Stromal cell of bone marrow (primary cell): Measurements from ENCODE around the gene OGFR.

ENCODE experiments used
- DNase-seq: peaks from one replicate; pipeline ENCODE4 v3.0.0-alpha.2; 2012; ENCODE audit warnings: low read depth

OGFR gene

DNA sequence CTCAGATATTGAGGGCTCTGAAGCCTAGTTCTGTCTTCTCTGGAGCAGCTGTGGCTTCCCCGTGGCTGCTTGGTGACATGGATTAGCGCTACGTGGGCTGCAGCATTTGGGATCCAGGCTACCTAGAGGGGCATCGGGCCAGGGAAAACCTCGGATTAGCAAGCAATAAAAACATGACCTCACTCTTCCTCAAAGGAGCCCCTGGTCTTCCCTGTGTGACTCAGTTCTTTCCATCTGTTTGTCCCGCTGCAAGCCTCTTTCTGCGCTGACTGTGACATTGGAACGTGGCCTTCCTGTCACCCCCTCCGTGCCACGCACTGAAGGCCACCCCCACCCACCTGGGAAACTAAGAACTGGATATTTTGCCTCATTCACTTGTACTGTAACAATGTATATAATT, 4.8 kb upstream of the OGFR start:
- no peak for DNase-seq

DNA sequence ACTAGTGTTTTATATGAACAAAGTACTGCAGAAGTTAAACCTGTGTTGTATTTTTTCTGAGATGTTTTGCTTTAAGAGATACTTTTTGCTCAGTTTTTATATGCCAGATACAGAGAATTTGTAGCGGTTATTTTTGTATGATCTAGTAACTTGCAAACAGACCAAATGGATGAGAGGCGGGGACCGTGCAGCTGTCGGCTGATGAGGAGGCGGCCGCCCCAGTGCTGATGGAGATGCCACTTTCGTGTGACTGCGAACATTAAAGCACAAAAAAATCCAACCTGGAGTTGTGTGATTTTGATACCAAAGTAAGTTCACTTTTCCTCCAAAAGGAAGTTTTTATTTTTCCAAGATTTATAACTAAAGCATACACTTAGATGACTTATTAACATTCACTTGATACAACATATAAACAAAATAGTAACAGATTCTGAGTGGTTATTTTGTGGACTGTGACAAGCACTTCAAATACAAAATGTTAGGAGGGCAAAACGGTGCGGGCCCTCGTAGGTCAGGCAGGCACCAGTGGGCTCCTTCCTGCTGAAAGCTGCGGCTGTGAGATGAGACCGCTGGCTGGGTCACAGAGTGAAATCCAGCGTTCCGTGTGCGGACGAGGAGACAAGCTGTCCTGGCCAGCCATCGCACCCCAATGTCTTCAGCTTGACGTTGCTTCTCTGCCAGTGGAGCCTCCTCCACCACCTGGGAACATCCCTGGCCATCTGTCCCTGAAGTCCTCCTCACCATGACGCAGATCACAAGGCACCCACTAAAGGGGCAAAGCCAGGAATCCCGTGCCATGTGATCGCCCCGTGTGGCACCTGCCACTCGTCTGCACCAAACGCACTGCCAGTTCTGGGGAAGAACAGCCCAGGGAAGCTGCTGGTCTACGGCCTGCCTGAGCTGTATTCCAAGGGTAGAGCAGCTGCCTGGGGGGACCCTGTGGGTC, 4.0 kb upstream of the OGFR start:
- DNase-seq, result no peak

DNA sequence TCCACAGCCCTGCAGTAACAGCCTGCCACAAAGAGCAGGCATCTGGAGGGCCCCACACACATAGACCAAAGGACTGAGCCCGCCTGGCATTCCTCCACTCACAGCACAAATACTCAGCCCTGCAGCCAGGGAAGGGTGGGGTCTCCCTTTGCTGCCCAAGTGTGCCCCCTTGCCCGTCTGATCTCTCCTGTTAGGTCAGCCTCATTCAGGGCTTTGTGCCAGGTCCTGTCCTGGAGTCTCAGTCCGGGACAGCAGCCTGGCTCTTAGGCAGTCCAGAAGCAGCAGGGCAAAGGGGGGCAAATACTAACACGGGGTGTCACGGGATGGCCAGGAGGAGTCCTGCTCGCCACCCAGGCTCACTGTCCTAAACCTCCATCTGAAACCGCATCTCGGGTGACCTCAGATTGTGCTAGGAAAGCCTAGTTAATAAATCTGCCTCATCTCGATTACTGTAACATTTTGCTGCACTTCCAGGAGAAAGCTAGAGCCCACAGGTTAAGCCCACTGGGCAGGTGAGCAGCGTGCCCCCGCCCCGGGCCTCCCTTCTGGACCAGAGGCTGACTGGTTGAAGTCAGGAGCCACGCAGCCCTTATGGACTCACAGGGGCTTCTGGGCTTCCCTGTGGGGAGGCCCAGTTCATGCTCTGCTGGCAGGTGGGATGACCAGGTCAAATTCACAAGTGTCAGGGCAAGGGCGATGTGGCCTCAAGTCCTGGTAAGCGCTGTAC, 3.2 kb upstream of the OGFR start:
- no peak for DNase-seq

DNA sequence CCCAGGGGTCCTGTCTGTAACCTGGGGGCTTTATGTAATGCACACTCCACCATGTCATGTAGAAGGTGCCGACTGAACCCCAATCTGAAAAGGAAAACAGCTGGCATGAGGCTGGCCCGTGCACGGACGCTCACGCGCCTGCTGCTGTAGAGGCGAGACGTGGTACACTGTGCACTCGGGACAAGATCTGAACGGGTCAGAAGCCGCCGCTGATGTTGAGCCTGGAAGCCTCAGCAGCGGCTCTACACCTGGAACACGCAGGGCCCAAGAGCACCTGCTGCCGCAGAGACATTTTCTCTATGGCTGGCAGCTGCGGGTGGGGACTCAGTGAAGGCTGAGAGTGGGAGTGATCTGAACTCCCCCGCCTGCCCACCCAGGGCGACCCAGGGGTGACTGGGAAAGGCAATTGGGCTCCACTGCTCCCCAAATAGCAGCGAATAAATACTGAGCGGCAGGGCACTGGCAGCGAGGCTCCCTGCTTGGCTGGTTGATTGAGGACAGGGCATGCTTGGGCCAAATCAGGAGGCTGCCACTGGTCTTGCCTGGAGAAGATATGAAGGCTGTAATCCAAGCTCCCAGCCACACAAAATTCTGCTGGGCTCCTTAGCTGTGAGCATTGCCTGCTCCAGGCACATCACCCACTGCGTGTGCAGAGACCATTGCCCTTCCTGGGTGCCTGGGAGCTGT, 2.5 kb upstream of the OGFR start:
- no peak for DNase-seq

DNA sequence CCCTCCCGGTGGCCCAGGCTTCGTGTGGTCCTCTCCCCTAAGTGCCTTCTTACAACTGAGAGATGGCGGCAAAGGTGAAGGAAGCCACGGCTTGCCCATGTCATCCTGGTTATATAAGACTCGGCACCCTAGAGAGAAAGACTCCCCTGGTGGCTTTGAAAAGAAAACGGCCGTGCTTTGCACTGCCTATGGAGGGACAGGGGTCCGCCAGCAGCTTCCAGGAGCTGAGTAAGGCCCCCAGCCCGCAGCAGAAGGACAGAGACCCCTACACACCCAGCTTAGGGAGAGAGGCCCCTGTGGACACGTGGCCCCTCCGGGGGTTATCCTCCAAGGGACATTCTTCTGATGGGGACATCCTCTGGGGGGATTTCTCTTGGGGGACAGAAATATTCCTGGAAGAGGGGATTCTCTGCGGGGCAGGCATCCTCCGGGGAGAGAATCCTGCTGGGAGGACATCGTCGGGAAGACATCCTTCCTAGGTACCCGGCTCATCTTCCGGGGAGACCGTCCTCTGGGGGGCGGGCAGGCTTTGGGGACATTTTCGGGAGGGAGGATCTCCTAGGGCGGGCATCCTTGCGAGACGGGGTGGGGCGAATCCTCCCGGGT, 511 bp upstream of the OGFR start:
- DNase-seq, result no peak

DNA sequence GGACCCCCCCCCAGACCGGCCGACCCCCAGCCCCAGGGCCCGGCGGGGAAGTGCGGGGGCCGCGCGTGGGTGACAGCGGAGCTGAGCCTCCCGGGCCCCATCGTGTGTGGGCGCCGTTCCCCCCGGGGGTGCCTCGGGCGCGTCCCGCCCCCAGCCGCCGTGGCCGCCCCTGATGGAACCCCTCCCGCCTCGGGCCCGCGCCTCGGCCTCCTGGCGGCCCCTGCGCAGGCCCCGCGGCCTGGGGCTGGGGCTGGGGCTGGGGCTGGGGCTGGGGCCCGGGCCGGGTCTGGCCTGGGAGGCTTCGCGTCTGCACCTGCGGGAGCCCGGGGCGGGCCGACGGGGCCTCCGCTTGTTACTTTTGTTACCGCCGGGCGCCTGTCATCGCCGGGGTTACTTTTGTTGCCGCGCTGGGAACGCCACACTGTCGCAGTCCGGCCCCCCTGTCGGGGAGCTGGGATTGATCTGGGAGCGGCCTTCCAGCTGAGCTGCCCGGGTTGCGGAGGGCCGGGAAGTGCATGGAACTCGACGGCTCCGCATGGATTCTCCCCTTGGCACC, 598 bp downstream of the OGFR start:
- DNase-seq, result no peak

DNA sequence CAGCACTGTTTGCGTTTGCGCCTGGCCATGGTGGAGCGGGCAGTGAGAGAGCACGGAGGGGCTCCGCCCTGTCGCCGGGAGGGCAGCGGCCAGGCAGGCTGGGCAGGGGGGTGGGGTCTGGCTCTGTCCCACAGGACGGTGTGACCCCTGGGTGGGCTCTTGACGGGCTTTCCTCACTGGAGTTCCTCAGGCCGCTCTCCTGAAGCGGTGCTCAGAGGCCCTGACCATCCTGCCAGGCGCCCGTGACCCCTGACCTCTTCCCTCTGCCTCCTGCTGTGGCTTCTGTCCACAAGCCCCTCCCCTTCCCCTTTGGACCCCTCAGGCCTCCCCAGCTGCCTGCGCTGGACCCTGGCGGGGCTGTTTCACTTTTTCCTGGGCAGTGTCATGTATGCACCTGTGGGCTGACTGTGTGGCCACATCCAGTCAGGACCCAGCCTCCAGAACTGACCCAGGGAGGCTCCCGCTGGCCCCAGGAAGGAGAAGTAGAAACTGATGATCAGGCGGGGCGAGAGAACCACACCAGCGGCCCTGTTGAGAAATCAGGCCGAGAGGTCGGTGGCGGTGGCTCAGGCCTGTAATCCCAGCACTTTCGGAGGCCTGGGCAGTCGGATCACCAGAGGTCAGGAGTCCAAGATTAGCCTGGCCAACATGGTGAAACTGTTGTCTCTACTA, 1.2 kb downstream of the OGFR start:
- no peak for DNase-seq

DNA sequence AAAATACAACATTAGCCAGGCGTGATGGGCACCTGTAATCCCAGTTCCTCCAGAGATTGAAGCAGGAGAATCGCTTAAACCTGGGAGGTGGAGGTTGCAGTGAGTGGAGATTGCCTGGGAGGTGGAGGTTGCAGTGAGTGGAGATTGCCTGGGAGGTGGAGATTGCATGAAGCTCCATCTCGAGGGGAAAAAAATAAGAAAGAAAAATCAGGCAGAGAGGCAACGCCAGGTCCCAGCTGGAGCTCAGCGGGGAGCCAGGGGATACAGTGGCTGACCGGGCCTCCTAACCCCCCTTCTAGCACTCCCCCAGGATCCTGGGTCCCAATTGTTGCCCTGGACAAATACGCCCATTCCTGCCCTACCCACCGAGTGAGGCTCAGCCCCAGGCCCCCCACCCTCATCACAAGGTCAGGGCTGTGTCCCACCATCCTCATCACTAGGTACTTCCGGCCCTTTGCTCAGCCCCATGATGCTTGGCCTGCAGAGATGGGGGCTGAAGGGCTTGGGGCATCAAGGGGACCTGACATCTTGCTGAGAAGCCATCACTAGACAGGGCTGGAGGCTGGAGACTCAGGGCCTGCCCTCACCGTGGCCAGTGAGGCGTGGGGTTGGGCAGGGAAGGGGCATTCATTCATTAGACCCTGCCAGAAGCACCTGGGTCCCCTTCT, 1.9 kb downstream of the OGFR start:
- no peak for DNase-seq

DNA sequence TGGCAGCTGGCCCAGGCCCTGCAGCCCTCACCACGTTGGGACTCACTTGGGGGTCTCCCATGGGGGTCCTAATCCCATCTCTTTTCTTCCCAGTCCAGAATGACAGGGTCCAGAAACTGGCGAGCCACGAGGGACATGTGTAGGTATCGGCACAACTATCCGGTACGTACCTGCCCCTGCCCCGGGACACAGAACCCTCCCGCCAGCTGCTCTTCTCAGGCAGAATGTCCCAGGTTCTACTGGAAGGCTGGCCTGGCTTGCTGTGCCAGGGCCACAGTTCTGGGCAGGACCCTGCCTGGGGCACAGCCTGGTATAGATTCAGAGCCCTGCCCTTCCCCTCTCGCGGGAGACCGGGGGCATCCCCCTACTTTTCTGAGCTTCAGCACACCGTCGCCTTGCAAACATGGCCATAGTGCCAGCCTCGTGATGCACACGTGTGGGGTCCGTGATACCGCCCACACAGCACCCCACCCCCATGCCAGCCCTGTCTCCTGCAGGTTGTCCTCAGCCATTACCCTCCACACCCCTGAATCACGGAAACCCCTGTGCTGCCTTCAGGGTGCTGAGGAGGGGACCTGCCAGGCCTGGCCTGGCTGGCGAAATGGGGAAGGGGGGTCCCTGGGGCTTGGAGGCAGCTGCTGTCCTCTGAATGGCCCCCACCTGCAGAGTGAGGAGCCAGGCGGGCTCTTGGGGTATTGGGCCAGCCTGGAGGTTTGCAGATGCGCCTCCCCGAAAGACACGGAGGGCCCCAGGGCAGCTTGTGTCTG, 3.0 kb downstream of the OGFR start:
- no peak for DNase-seq

DNA sequence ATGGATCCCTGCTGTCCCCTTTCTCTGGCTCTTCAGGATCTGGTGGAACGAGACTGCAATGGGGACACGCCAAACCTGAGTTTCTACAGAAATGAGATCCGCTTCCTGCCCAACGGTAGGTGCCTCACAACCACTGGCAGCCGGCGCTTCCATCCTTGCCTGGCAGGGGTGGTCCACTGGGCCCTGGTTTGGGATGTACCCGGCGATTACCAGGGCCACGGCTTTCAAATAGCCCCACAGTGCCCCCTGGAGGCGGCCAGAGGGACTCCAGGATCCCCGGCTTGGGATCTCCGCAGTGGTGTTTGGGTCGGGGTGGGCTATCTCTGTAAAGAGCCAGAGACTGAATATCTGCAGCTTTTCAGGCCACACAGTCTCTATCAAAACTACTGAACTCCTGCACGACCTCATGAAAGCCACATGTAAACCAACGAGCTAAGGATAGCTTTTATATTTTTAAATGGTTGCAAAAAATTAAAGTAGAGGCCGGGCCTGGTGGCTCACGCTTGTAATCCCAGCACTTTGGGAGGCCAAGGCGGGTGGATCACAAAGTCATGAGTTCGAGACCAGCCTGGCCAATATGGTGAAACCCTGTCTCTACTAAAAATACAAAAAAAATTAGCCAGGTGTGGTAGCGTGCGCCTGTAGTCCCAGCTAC, 3.7 kb downstream of the OGFR start:
- DNase-seq, result no peak

DNA sequence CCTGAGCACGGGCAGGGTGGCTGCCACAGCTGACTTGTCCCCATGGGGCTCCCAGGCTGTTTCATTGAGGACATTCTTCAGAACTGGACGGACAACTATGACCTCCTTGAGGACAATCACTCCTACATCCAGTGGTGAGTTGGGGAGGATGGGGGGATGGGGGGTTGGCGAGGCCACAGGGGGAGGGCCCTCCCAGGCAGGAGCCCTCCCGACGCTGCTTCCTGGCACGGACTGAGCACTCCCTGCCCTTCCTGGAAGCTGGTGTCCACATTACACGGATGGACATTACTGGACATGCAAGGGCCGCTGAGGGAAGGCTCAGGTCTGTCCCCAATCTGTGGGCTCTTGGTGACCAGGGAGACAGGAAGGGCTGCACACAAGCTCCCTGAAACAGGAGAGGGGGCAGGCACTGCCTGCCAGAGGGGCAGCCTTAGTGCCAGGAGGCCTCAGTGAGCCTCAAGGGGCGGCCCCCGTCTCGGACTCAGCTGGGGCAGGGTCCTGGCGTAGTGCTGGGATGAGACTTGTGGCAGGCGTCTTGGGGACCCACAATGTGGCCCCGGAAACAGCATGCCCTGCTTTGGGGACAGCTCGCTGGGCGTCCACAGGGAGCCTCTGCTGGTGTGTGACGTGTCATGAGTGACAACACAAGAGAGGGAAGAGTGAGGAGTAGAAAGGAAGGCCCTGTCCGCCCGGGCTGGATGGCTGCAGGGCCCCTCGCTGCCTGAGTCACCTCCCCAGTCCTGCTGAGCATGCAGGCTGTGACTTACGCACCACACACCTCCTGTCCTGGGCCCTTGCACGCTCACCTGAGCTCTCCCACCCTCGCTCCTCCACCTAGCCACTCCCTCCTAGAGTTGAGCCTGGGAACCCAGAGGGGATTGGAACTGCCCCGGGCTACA, 5.1 kb downstream of the OGFR start:
- no peak for DNase-seq

DNA sequence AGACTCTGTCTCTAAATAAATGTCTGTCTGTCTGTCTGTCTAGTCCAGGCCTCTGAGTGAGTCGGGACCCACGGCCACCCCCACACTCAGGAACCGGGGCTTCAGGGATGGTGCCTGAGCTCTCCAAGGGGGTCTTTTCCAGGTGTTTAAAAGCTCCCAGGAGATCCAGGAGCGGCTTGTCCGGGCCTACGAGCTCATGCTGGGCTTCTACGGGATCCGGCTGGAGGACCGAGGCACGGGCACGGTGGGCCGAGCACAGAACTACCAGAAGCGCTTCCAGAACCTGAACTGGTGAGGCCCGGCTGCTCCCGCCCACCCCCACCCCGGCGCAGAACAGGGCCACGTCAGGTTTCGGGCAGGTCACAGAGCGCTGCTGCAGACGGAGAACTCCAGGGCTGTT, 6.7 kb downstream of the OGFR start:
- DNase-seq, result no peak

DNA sequence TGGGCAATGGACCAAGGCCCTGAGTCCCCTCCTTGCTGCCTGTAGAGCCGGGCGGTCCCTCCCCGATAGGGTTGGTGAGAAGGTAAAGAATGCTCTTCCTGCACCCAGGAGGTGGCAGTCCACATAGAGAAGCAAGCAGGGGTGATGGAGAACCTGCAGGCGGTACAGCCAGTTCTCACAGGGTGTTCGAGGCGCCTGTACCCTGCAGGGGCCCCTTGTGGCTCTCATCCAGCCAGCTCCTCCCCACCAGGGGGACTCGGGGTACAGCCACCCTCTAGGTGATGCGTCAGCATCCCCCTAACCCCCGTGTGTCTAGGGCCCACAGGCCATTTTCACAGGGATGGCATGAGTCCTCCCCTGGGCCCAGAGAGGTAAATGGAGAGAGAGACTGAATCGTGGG, 7.1 kb downstream of the OGFR start:
- no peak for DNase-seq

DNA sequence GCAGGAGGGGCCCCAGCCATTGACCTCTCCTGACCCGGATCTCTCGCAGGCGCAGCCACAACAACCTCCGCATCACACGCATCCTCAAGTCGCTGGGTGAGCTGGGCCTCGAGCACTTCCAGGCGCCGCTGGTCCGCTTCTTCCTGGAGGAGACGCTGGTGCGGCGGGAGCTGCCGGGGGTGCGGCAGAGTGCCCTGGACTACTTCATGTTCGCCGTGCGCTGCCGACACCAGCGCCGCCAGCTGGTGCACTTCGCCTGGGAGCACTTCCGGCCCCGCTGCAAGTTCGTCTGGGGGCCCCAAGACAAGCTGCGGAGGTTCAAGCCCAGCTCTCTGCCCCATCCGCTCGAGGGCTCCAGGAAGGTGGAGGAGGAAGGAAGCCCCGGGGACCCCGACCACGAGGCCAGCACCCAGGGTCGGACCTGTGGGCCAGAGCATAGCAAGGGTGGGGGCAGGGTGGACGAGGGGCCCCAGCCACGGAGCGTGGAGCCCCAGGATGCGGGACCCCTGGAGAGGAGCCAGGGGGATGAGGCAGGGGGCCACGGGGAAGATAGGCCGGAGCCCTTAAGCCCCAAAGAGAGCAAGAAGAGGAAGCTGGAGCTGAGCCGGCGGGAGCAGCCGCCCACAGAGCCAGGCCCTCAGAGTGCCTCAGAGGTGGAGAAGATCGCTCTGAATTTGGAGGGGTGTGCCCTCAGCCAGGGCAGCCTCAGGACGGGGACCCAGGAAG, 7.7 kb downstream of the OGFR start:
- no peak for DNase-seq

DNA sequence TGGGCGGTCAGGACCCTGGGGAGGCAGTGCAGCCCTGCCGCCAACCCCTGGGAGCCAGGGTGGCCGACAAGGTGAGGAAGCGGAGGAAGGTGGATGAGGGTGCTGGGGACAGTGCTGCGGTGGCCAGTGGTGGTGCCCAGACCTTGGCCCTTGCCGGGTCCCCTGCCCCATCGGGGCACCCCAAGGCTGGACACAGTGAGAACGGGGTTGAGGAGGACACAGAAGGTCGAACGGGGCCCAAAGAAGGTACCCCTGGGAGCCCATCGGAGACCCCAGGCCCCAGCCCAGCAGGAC, 8.2 kb downstream of the OGFR start:
- no peak for DNase-seq

DNA sequence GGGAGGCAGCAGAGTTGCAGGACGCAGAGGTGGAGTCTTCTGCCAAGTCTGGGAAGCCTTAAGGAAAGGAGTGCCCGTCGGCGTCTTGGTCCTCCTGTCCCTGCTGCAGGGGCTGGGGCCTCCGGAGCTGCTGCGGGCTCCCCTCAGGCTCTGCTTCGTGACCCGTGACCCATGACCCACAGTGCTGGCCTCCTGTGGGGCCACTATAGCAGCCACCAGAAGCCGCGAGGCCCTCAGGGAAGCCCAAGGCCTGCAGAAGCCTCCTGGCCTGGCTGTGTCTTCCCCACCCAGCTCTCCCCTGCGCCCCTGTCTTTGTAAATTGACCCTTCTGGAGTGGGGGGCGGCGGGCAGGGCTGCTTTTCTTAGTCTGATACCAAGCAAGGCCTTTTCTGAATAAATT, 9.0 kb downstream of the OGFR start:
- no peak for DNase-seq

DNA sequence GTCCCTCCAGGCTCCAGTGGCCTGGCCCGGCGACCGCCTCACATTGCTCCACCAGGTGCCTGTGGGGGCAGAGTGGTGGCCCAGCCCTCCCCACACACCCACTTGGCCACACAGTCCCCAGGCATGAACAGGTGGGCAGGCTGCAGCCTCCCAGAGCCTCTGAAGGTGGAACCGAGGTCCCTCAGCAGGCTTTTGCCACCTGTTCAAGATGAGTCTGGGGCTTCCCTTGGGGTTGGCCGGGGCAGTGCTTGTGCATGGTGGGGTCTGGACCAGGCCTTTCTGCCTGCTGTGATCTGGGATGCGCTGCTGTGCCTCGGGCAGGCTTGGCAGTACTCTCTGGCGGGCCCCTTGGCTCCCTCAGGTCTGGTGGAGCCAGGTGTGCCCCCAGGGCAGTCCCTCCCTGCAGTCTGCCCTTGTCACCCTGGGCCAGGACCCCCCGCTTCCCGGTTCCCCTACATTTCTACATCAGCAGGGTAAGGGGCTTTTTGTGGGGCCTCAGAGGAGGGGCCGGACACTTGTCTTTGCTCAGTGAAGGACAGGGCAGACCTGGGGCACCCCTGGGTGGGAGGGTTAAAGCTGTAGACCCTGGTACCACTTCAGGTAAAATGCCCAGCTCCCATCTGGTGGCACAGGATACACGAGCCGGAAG, 9.5 kb downstream of the OGFR start:
- DNase-seq, result no peak

DNA sequence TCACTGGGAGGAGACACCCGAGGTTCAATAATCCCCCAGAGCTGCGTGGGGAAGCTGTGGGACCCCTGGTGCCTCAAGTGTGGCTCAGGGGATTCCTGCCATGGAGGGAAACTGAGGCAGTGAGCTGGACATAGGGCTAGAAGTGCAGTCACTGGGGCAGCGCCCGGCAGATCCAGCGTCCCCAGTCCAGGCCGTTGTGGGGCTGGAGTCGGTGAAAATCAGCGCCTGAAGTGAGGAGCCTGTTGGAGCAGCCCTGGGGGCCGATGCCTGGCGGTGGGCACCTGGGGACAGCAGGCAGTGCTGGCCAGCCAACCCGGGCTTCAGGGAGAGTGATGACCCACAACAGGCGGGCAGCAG, 10.1 kb downstream of the OGFR start:
- DNase-seq, result no peak
